ENCODE results near the gene MAGI2. TPM values are rescaled to one million over a fixed set of nuclear protein-coding genes. Genes with fewer than 3 reads are reported as not detected.

The MAGI2 gene
- total and polyA plus RNA-seq, 2 of the 13 experiments (the other 11 are each of a cell fraction or from before 2014, with no cell fraction given): 1.5 to 3.8 TPM

- Histone ChIP-seq H3K27me3 (ENCODE audit: control insufficient read depth in 1 of 2, insufficient read depth in 2 of 2, low read length in 2 of 2) (no peaks in the 10 kb centered on the region), H3K9me3 (ENCODE audit: low read length) (no peaks in the 10 kb centered on the region), H2AFZ (ENCODE audit: low read length) (no peak overlapping the region), H4K20me1 (ENCODE audit: insufficient read depth, low read length) (no peaks in the 10 kb centered on the region), H3K27ac (ENCODE audit: extremely low read length, insufficient read depth, low read length) (no peak overlapping the region), H3K4me3 (replicated peaks in 1 of 3; ENCODE audit: insufficient read depth in 1 of 3, low read depth in 2 of 3, low read length in 3 of 3) (no peak overlapping the region), H3K36me3 (replicated peaks in 1 of 2; ENCODE audit: control insufficient read depth in 1 of 2, insufficient read depth in 2 of 2, low read length in 2 of 2) (no peaks in the 10 kb centered on the region), H3K4me1 (ENCODE audit: insufficient read depth, low read length) (no peaks in the 10 kb centered on the region), H3K79me2 (ENCODE audit: insufficient read depth, low read length) (no peaks in the 10 kb centered on the region), H3K4me2 (ENCODE audit: low read depth, low read length) (no peak overlapping the region), H3K9ac (ENCODE audit: insufficient read depth, low read depth, low read length) (no peak overlapping the region)
- ChIA-PET POLR2A (no interaction called here), CTCF (ENCODE audit: low intra/inter-chr PET ratio, low total read pairs) (no interaction called here)
- FAIRE-seq (no peak), DNase-seq (ENCODE audit: low spot score) (no peak), ATAC-seq (no peak)
- no peak for TF ChIP-seq MAX (IDR thresholded peaks at IDR 0.05)
- in situ Hi-C loops (cut with HindIII; ENCODE audit: extremely low pct_ligation_motif_present, low pct_unique_long_range_greater_than_20kb): no loop called here
- intact Hi-C loops (cut with micrococcal nuclease; ENCODE audit: unreplicated experiment): no loop called here
- WGBS (ENCODE audit: low lambda C conversion rate): 57% methylated on average over 6 of the region's 6 CpGs
- no TSS peak for BruUV-seq (replicated peaks)
Measured at GRCh38 chr7:78768859-78769258, 684.6 kb downstream of the MAGI2 start.

- no peak overlapping the region for H3K27ac ChIP-seq (ENCODE audit: extremely low read length, insufficient read depth, low read length)
- H3K9me3 ChIP-seq (ENCODE audit: low read length): no peaks in the 10 kb centered on the region
- WGBS (ENCODE audit: low lambda C conversion rate): 43% methylated on average over 4 of the region's 4 CpGs
- H3K36me3 ChIP-seq (replicated peaks in 1 of 2; ENCODE audit: control insufficient read depth in 1 of 2, insufficient read depth in 2 of 2, low read length in 2 of 2): no peaks in the 10 kb centered on the region
- FAIRE-seq (no peak), ATAC-seq (no peak), DNase-seq (ENCODE audit: low spot score) (no peak)
- H3K79me2 ChIP-seq (ENCODE audit: insufficient read depth, low read length): no peaks in the 10 kb centered on the region
- no peak overlapping the region for H3K4me2 ChIP-seq (ENCODE audit: low read depth, low read length)
- ChIA-PET CTCF (ENCODE audit: low intra/inter-chr PET ratio, low total read pairs) (no interaction called here), POLR2A (no interaction called here)
- no peak overlapping the region for H2AFZ ChIP-seq (ENCODE audit: low read length)
- H3K27me3 ChIP-seq (ENCODE audit: control insufficient read depth in 1 of 2, insufficient read depth in 2 of 2, low read length in 2 of 2): no peaks in the 10 kb centered on the region
- no peak overlapping the region for H3K9ac ChIP-seq (ENCODE audit: insufficient read depth, low read depth, low read length)
- H3K4me3 ChIP-seq (replicated peaks in 1 of 3; ENCODE audit: insufficient read depth in 1 of 3, low read depth in 2 of 3, low read length in 3 of 3): no peak overlapping the region
- in situ Hi-C loops (cut with HindIII; ENCODE audit: extremely low pct_ligation_motif_present, low pct_unique_long_range_greater_than_20kb): no loop called here
- no peaks in the 10 kb centered on the region for H3K4me1 ChIP-seq (ENCODE audit: insufficient read depth, low read length)
- no peaks in the 10 kb centered on the region for H4K20me1 ChIP-seq (ENCODE audit: insufficient read depth, low read length)
- intact Hi-C loops (cut with micrococcal nuclease; ENCODE audit: unreplicated experiment): no loop called here
- BruUV-seq (replicated peaks): no TSS peak
- TF ChIP-seq ZSCAN20 (CRISPR knock-in tag; IDR thresholded peaks at IDR 0.05; ENCODE audit: borderline replicate concordance): no peak
- TF ChIP-seq KMT2B (CRISPR knock-in tag; IDR thresholded peaks at IDR 0.05): no peak
- no peak for TF ChIP-seq BRD4 (CRISPR knock-in tag; IDR thresholded peaks at IDR 0.05)
- no peak for TF ChIP-seq CSRNP2 (CRISPR knock-in tag; conservative IDR thresholded peaks at IDR 0.05; ENCODE audit: low read depth)
- no peak for TF ChIP-seq RELA (CRISPR knock-in tag; IDR thresholded peaks at IDR 0.05)
- no peak for TF ChIP-seq ZNF513 (CRISPR knock-in tag; conservative IDR thresholded peaks at IDR 0.05)
- no peak for TF ChIP-seq ZNF414 (CRISPR knock-in tag; IDR thresholded peaks at IDR 0.05)
- TF ChIP-seq ZNF703 (CRISPR knock-in tag; IDR thresholded peaks at IDR 0.05; ENCODE audit: borderline replicate concordance): no peak
- TF ChIP-seq ZSCAN25 (CRISPR knock-in tag; IDR thresholded peaks at IDR 0.05): no peak
- no peak for TF ChIP-seq ATF7-NPFF (CRISPR knock-in tag; IDR thresholded peaks at IDR 0.05; ENCODE audit: low read depth)
- no peak for TF ChIP-seq SIN3B (IDR thresholded peaks at IDR 0.05; ENCODE audit: low read length)
- no peak for TF ChIP-seq GFI1 (CRISPR knock-in tag; IDR thresholded peaks at IDR 0.05; ENCODE audit: borderline replicate concordance)
Measured at GRCh38 chr7:78765943-78766729, 687.3 kb downstream of the MAGI2 start.
